ENCODE measurements around the gene ZSWIM1. TPM values are rescaled to one million over a fixed set of nuclear protein-coding genes. Genes with fewer than 3 reads are reported as not detected.
"Not testable (repeated sequence)": the region's sequence is repeated elsewhere in the genome, so short reads cannot be mapped to it uniquely, and the experiment has no call there.

Gene ZSWIM1
- total RNA-seq, 1 experiment from 2014 or later = 13.8 TPM

DNA sequence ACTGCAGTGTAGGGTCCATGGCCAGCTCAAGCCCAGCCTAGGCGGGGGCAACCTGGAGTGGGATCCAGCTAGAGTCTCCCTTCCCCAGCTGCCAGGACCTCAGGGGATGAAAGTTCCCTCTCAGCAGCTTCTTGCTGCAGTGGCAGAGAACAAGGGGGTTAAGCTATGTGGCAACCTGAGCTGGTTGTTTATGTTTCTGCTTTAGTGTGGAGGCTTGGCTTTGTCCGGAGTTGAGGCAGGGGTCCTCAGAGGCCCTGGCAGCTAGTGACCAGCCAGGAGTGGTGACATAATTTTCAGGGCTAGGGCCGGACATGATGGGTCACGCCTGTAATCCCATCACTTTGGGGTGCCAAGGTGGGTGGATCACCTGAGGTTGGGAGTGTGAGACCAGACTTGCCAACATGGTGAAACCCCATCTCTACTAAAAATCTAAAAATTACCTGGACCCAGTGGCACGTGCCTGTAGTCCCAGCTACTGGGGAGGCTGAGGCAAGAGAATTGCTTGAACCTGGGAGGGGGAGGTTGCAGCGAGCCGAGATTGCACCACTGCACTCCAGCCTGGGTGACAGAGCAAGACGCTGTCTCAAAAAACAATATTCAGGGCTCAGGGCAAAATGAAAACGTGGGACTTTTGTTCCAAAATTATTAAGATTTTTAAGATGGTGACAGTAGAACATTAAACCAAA, 44.9 kb downstream of the ZSWIM1 start:
- DNase-seq (ENCODE audit: low read depth) = no peak

DNA sequence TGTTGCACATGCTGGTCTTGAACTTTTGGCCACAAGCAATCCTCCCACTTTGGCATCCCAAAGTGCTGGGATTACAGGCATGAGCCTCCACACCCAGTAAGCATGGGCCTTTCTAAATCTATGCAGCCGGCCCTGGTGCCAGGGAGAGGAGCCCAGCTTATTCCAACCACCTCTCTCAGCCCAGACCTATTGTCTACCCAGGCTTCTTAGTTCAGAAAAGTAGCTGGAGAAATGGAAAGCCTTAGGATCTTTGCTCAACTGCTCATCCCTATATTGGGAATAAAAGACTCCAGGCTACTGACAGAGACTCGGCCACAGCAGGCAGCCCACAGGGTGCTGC, 45.7 kb downstream of the ZSWIM1 start:
- DNase-seq (ENCODE audit: low read depth) = no peak

DNA sequence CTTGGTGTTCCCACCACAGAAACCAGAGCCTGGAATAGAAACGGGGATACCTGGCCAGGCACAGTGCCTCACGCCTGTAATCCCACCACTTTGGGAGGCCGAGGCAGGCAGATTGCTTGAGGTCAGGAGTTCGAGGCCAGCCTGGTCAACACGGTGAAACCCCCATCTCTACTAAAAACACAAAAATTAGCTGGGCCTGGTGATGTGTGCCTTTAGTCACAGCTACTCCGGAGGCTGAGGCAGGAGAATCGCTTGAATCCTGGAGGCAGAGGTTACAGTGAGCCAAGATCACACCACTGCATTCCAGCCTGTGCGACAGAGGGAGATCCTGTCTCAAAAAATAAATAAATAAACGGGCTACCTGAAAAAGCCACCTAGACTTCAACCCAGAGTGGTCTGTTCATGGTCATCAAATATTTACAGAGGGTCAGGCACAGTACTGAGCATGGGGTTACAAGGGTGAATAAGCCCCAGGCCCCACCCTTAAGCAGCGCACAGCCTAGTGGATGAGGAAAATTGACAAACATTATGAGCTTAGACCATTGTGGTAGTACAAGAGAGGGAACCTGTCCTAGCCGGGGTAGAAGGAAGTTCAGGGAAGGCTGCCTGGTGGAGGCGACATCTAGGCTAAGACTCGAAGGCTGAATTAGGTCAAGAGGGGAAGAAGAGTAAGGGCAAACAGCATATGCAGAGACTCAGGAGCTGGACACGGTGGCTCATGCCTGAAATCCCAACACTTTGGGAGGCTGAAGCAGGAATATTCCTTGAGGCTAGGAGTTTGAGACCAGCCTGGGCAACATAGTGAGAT, 46.2 kb downstream of the ZSWIM1 start:
- no peak for DNase-seq (ENCODE audit: low read depth)

DNA sequence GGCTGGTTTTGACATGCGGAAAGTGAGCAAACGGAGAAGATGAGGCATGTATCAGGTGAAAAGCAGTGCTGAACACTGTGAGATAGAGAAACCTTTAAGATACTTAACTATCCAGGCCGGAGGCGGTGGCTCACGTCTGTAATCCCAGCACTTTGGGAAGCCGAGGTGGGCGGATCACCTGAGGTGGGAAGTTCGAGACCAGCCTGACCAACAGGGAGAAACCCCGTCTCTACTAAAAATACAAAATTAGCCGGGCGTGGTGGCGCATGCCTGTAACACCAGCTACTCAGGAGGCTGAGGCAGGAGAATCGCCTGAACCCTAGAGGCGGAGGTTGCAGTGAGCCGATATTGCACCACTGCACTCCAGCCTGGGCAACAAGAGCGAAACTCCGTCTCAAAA, 50.7 kb downstream of the ZSWIM1 start:
- not testable (repeated sequence) for DNase-seq (ENCODE audit: low read depth)

DNA sequence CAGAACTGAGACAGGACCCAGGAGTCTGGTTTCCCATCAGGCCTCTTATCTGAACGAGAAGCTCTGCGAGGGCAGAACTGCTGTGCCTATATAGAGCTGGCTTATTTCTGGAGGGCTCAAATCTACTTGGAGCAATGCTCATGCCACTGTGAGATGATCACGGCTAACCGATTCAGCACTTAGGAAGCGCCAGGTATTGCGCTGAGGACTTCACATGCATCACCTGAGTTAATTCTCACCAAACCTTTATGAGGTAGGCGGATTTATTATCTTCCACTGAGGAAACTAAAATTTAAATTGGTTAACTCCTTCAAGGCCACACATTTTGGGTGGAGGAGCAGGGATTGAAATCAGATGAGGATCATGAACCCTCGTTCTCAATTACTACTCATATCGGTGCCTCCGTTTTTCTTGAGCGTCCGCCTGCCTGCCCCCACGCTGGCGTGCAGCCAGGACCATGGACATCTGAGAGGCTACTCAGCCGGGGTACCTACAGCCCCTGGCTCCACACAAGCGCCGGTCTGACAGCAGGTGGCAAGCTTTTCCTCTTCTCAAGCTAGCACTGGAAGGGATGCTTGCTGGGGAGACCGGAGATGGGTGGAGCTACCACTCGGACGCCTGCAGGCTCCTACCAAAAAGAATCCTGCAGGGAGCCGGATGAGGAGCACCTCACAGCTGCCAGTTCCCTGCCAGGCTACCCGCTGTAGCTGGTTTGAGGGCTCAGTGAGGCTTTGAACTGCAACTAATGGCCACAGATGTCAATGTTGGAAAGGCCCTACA, 52.4 kb downstream of the ZSWIM1 start:
- DNase-seq (ENCODE audit: low read depth) = peak; percentile 88

DNA sequence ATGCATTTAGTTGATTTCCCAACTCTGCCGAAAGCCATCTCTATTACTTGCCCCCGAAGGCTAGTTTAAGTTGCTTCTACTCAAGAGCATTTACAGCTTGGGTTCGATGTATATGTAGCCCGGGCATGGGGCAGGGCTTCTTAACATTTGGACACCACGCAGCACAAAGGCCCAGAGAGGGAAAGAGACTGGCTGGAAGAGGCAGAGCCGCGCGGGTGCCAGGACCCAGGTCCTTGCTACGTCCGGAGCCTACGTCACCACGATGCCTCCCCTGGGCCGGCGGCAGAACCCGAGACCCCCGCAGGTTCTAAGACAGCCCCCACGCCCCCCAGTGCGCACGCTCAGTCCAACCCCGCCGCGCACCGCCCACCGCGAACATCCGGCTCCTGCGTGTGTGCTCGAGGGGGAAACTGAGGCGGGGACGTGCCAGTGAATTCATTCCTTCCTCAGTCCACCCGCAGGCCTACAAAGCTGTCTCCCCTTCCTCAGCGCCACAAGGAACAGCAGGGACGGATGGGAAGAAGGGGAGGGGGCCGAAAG, 53.1 kb downstream of the ZSWIM1 start:
- peak; percentile 58 for DNase-seq (ENCODE audit: low read depth)

Other genes with a start within 250 kb of the ZSWIM1 start
- gene WFDC9, start 249.9 kb upstream of the ZSWIM1 start, total RNA-seq (2014; rRNA removed; shearing (Covaris generic)) = not detected in 2 replicates
- not detected in 2 replicates for gene WFDC11, start 211.0 kb upstream of the ZSWIM1 start, total RNA-seq (2014; rRNA removed; shearing (Covaris generic))
- gene WFDC13, start 179.2 kb upstream of the ZSWIM1 start, total RNA-seq (2014; rRNA removed; shearing (Covaris generic)) = not detected in 2 replicates
- gene WFDC10B, start 176.2 kb upstream of the ZSWIM1 start, total RNA-seq (2014; rRNA removed; shearing (Covaris generic)) = 0.39 and 0.77 TPM in 2 replicates
- not detected in 2 replicates for gene SPINT4, start 158.9 kb upstream of the ZSWIM1 start, total RNA-seq (2014; rRNA removed; shearing (Covaris generic))
- 0.31 and 3.1 TPM in 2 replicates for gene WFDC3, start 89.3 kb upstream of the ZSWIM1 start, total RNA-seq (2014; rRNA removed; shearing (Covaris generic))
- gene DNTTIP1, start 89.3 kb upstream of the ZSWIM1 start, total RNA-seq (2014; rRNA removed; shearing (Covaris generic)) = 63.7 and 101 TPM in 2 replicates
- 287 and 392 TPM in 2 replicates for gene UBE2C, start 68.6 kb upstream of the ZSWIM1 start, total RNA-seq (2014; rRNA removed; shearing (Covaris generic))
- gene TNNC2, start 53.9 kb upstream of the ZSWIM1 start, total RNA-seq (2014; rRNA removed; shearing (Covaris generic)) = not detected in 2 replicates
- 38.5 and 39.6 TPM in 2 replicates for gene SNX21, start 47.4 kb upstream of the ZSWIM1 start, total RNA-seq (2014; rRNA removed; shearing (Covaris generic))
- 38.3 and 43.1 TPM in 2 replicates for gene ACOT8, start 23.8 kb upstream of the ZSWIM1 start, total RNA-seq (2014; rRNA removed; shearing (Covaris generic))
- 6.0 and 6.1 TPM in 2 replicates for gene ZSWIM3, start 23.6 kb upstream of the ZSWIM1 start, total RNA-seq (2014; rRNA removed; shearing (Covaris generic))
- gene SPATA25, start 6.4 kb downstream of the ZSWIM1 start, total RNA-seq (2014; rRNA removed; shearing (Covaris generic)) = 0.33 and 0.34 TPM in 2 replicates
- 1.3 and 2.1 TPM in 2 replicates for gene NEURL2, start 10.0 kb downstream of the ZSWIM1 start, total RNA-seq (2014; rRNA removed; shearing (Covaris generic))
- 84.1 and 115 TPM in 2 replicates for gene CTSA, start 10.1 kb downstream of the ZSWIM1 start, total RNA-seq (2014; rRNA removed; shearing (Covaris generic))
- gene PLTP, start 30.9 kb downstream of the ZSWIM1 start, total RNA-seq (2014; rRNA removed; shearing (Covaris generic)) = 0.16 TPM in 1 of 2 replicates, not detected in the other
- gene PCIF1, start 53.5 kb downstream of the ZSWIM1 start, total RNA-seq (2014; rRNA removed; shearing (Covaris generic)) = 12.4 and 17.7 TPM in 2 replicates
- gene ZNF335, start 91.0 kb downstream of the ZSWIM1 start, total RNA-seq (2014; rRNA removed; shearing (Covaris generic)) = 13.6 and 18.0 TPM in 2 replicates
- gene MMP9, start 127.7 kb downstream of the ZSWIM1 start, total RNA-seq (2014; rRNA removed; shearing (Covaris generic)) = 19.4 and 24.4 TPM in 2 replicates
- 1.3 and 5.1 TPM in 2 replicates for gene SLC12A5, start 148.0 kb downstream of the ZSWIM1 start, total RNA-seq (2014; rRNA removed; shearing (Covaris generic))
- gene NCOA5, start 208.7 kb downstream of the ZSWIM1 start, total RNA-seq (2014; rRNA removed; shearing (Covaris generic)) = 20.4 and 24.7 TPM in 2 replicates
- not detected in 2 replicates for gene CD40, start 237.1 kb downstream of the ZSWIM1 start, total RNA-seq (2014; rRNA removed; shearing (Covaris generic))